Lower leg skin (tissue), 4 donors: ENCODE measurements around the gene ABI3. TPM values are rescaled to one million over a fixed set of nuclear protein-coding genes. Genes with fewer than 3 reads are reported as not detected.

ENCODE experiments used
- DNase-seq, 2 donors: peaks; one replicate each; pipeline ENCODE4 v3.0.0-alpha.2; 2019; ENCODE audit warnings: low spot score in 2 of 2
- H3K4me3 ChIP-seq: fragments of 200-600 bp; sonication (generic); 2 replicates; pipeline ENCODE4 v1.5.1; 2017; ENCODE audit warnings: mild to moderate bottlenecking, low read depth; ENCODE audit not compliant: poor library complexity, severe bottlenecking
- CTCF ChIP-seq, 3 donors: fragments of 450-650 bp; IDR thresholded peaks; one replicate each; pipeline ENCODE4 v1.5.1; 2016; ENCODE audit warnings: antibody characterized with exemption in 3 of 3, mild to moderate bottlenecking in 3 of 3, moderate library complexity in 2 of 3
- POLR2A ChIP-seq, 2 donors: fragments of 450-650 bp; IDR thresholded peaks; one replicate each; pipeline ENCODE4 v1.6.1; 2016 to 2017; ENCODE audit warnings: antibody characterized with exemption in 2 of 2, mild to moderate bottlenecking in 1 of 2, moderate library complexity in 1 of 2
- WGBS, 2 donors: methylation state at CpG; one replicate each; pipeline ENCODE4 v1.1.5; 2018; 5-methylcytosine and 5-hydroxymethylcytosine counted together
- intact Hi-C: fragments of 100-400 bp; cut with DNase I; formaldehyde crosslinking; loops from one replicate; pipeline ENCODE4 v1.15.0; 2023; ENCODE audit warnings: low total_unique reads
- total RNA-seq, 4 donors: library from RNA; depleted of rRNA; stranded (reverse); fragments of >200 nt; gene quantifications; one replicate each; pipeline ENCODE4 v1.1.0, GENCODE V29; 2016

Gene ABI3
- total RNA-seq, 4 donors from 2014 or later = 1.6 to 5.4 (median 4.7) TPM

- 89 to 90% methylated on average over 7 of the region's 7 CpGs for WGBS, 2 donors
- TF ChIP-seq POLR2A (IDR thresholded peaks at IDR 0.05) (no peak), CTCF (IDR thresholded peaks at IDR 0.05) (no peak)
- intact Hi-C loops = no loop called here
- no peak for DNase-seq
- no peak overlapping the region for H3K4me3 ChIP-seq
Measured at GRCh38 chr17:49247944-49248343, 37.4 kb downstream of the ABI3 start.

GRCh38 chr17:49249292-49249794 is 38.8 kb downstream of the ABI3 start:
- WGBS, 2 donors = 15 to 31% methylated on average over 10 of the region's 10 CpGs
- no peak for TF ChIP-seq CTCF (IDR thresholded peaks at IDR 0.05)
- no peak for TF ChIP-seq POLR2A (IDR thresholded peaks at IDR 0.05)
- no peak overlapping the region for H3K4me3 ChIP-seq
- intact Hi-C loops = no loop called here
- DNase-seq = no peak

- no peak overlapping the region for H3K4me3 ChIP-seq
- intact Hi-C loops = no loop called here
- no peak for TF ChIP-seq CTCF (IDR thresholded peaks at IDR 0.05)
- TF ChIP-seq POLR2A (IDR thresholded peaks at IDR 0.05) = no peak
- DNase-seq = no peak
- 87 to 88% methylated on average over 12 of the region's 12 CpGs for WGBS, 2 donors
Measured at GRCh38 chr17:49249890-49250522, 39.5 kb downstream of the ABI3 start.

- no peak for TF ChIP-seq POLR2A (IDR thresholded peaks at IDR 0.05)
- no peak for TF ChIP-seq CTCF (IDR thresholded peaks at IDR 0.05)
- intact Hi-C loops = no loop called here
- no peak for DNase-seq
- no peak overlapping the region for H3K4me3 ChIP-seq
- 74% methylated on average over 6 of the region's 6 CpGs for WGBS, 2 donors
Measured at GRCh38 chr17:49252148-49252695, 41.7 kb downstream of the ABI3 start.

GRCh38 chr17:49254066-49254465 is 43.6 kb downstream of the ABI3 start:
- TF ChIP-seq POLR2A (IDR thresholded peaks at IDR 0.05) = no peak
- TF ChIP-seq CTCF (IDR thresholded peaks at IDR 0.05) = no peak
- DNase-seq = no peak
- 72 to 81% methylated on average over 4 of the region's 4 CpGs for WGBS, 2 donors
- no peak overlapping the region for H3K4me3 ChIP-seq
- intact Hi-C loops = no loop called here
